Measurements from ENCODE around the gene LCORL. TPM values are rescaled to one million over a fixed set of nuclear protein-coding genes. Genes with fewer than 3 reads are reported as not detected.
"Not testable (repeated sequence)": the region's sequence is repeated elsewhere in the genome, so short reads cannot be mapped to it uniquely, and the experiment has no call there.

The LCORL gene
- total RNA-seq, 4 donors from 2014 or later = 26.4 to 45.9 (median 33.8) TPM

DNA sequence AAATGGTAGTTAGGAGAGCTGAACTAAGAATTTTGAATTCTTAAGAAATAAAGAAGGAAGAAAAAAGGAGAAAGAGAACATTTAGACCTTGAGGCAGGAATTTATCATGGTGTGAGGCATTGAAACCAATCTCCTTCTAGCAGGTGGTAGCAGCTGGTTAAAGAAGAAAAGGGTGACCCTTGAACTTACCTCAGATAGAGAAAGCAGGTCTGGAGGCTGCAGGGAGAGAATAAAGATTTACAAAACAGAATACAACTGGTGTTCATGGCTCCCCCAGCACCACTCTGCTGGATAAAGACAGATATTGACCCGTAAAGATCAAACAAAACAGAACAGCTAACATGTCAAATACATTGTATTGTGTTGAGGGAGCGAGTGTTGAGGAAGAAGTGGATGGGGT is 154.7 kb downstream of the LCORL start:
- TF ChIP-seq, protein P1, sequence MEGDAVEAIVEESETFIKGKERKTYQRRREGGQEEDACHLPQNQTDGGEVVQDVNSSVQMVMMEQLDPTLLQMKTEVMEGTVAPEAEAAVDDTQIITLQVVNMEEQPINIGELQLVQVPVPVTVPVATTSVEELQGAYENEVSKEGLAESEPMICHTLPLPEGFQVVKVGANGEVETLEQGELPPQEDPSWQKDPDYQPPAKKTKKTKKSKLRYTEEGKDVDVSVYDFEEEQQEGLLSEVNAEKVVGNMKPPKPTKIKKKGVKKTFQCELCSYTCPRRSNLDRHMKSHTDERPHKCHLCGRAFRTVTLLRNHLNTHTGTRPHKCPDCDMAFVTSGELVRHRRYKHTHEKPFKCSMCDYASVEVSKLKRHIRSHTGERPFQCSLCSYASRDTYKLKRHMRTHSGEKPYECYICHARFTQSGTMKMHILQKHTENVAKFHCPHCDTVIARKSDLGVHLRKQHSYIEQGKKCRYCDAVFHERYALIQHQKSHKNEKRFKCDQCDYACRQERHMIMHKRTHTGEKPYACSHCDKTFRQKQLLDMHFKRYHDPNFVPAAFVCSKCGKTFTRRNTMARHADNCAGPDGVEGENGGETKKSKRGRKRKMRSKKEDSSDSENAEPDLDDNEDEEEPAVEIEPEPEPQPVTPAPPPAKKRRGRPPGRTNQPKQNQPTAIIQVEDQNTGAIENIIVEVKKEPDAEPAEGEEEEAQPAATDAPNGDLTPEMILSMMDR (IDR thresholded peaks at IDR 0.05) = no peak
- TF ChIP-seq POLR2A (IDR thresholded peaks at IDR 0.05) = no peak
- Histone ChIP-seq H3K27ac (no peak overlapping the region), H3K9me3 (no peaks in the 10 kb centered on the region), H3K36me3 (no peaks in the 10 kb centered on the region), H3K4me1 (no peaks in the 10 kb centered on the region), H3K27me3 (no peaks in the 10 kb centered on the region), H3K4me3 (replicated peaks in 1 of 3) (no peak overlapping the region)
- WGBS, 2 donors = 94 to 96% methylated on average over 2 of the region's 2 CpGs
- DNase-seq = no peak
- intact Hi-C loops (cut with DNase I) = no loop called here

DNA sequence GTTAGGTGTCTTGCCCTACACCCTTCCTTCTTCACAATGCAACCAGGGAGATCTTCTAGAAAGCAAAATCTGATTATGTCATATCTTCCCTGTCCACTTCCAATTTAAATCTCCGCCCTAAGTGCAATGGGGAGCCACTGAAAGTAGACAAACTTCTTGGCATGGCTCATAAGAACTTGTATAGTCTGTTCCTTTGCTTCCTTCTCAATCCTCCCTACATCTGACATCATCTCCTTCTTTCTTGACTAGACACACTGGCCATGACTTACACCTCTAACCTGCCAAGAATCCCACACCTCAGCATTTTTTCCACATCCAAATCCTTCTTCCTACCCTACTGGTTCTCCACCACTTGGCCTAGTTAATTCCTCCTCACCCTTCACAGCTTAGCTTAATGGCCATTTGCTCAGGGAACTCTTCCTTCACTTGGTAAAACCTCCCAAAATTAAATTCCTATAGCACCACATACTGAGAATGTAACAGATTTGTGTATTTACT is 155.6 kb downstream of the LCORL start:
- intact Hi-C loops (cut with DNase I) = no loop called here
- H3K27ac ChIP-seq = no peak overlapping the region
- H3K9me3 ChIP-seq = no peaks in the 10 kb centered on the region
- no peak overlapping the region for H3K4me3 ChIP-seq (replicated peaks in 1 of 3)
- H3K36me3 ChIP-seq = no peaks in the 10 kb centered on the region
- WGBS, 2 donors = 93 to 97% methylated on average over 1 of the region's 1 CpG
- no peak for DNase-seq
- H3K27me3 ChIP-seq = no peaks in the 10 kb centered on the region
- TF ChIP-seq, protein P1 (IDR thresholded peaks at IDR 0.05) = no peak
- TF ChIP-seq POLR2A (IDR thresholded peaks at IDR 0.05) = no peak
- H3K4me1 ChIP-seq = no peaks in the 10 kb centered on the region

DNA sequence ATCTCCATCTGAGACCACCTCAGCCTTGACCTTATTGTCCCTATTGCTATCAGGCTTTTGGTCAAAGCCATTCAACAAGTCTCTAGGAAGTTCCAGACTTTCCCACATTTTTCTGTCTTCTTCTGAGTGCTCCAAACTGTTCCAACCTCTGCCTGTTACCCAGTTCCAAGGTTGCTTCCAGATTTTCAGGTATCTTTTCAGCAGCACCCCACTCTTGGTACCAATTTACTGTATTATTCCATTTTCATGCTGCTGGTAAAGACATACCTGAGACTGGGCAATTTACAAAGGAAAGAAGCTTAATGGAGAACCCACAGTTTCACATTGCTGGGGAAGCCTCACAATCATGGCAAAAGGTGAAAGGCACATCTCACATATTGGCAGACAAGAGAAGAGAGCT is 159.6 kb downstream of the LCORL start:
- H3K9me3 ChIP-seq; H3K4me1 ChIP-seq; DNase-seq; H3K36me3 ChIP-seq; H3K27ac ChIP-seq; H3K27me3 ChIP-seq; H3K4me3 ChIP-seq (replicated peaks in 1 of 3); intact Hi-C loops (cut with DNase I): not testable (repeated sequence)

- Histone ChIP-seq H3K27ac (no peak overlapping the region), H3K27me3 (no peaks in the 10 kb centered on the region), H3K9me3 (no peaks in the 10 kb centered on the region), H3K4me3 (replicated peaks in 1 of 3) (no peak overlapping the region), H3K36me3 (no peaks in the 10 kb centered on the region), H3K4me1 (no peaks in the 10 kb centered on the region)
- intact Hi-C loops (cut with DNase I) = no loop called here
- DNase-seq = no peak
- WGBS, 2 donors = 95 to 96% methylated on average over 5 of the region's 5 CpGs
- TF ChIP-seq, protein P1 (IDR thresholded peaks at IDR 0.05) = no peak
- no peak for TF ChIP-seq POLR2A (IDR thresholded peaks at IDR 0.05)
Observed at GRCh38 chr4:17859793-17860406, 161.7 kb downstream of the LCORL start.

DNA sequence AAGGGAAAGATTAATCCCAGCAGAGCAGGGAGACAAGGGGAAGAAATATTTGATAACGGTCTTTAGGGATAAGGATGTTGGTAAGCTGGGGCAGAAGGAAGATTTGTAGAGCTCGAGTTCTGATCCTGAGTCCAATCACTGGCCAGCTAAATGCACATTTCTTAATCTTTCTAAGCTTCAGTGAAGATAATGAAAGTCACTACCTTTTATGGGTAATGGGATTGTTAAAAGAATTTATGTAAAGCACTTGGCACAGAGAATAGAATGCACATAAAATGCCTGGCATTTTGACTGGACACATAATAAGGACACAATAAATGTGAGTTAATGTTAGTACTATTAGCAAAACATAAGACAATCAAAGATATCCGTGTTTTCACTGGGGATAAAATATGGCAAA is 167.5 kb downstream of the LCORL start:
- Histone ChIP-seq H3K27me3 (no peaks in the 10 kb centered on the region), H3K36me3 (no peaks in the 10 kb centered on the region), H3K9me3 (no peaks in the 10 kb centered on the region), H3K4me3 (replicated peaks in 1 of 3) (no peak overlapping the region), H3K4me1 (no peaks in the 10 kb centered on the region), H3K27ac (no peak overlapping the region)
- no peak for TF ChIP-seq POLR2A (IDR thresholded peaks at IDR 0.05)
- TF ChIP-seq, protein P1 (IDR thresholded peaks at IDR 0.05) = no peak
- no peak for DNase-seq
- WGBS, 2 donors = 91 to 93% methylated on average over 3 of the region's 3 CpGs
- intact Hi-C loops (cut with DNase I) = no loop called here

Data from thyroid gland (tissue), 4 donors.